ENCODE data around the gene MYL4.
"Not testable (repeated sequence)": the region's sequence is repeated elsewhere in the genome, so short reads cannot be mapped to it uniquely, and the experiment has no call there.

The MYL4 gene

GRCh38 chr17:47223007-47223406 lies 13.9 kb downstream of the MYL4 start:
- DNase-seq, result no peak

- no peak for DNase-seq
Measured at GRCh38 chr17:47223460-47223859, 14.3 kb downstream of the MYL4 start.

- DNase-seq, result not testable (repeated sequence)
Measured at GRCh38 chr17:47224077-47224476, 14.9 kb downstream of the MYL4 start.

GRCh38 chr17:47224966-47225365 lies 15.8 kb downstream of the MYL4 start:
- no peak for DNase-seq

GRCh38 chr17:47225436-47225858 lies 16.3 kb downstream of the MYL4 start:
- DNase-seq, result no peak

- no peak for DNase-seq
Measured at GRCh38 chr17:47225911-47226688, 17.0 kb downstream of the MYL4 start.

- DNase-seq, result no peak
Measured at GRCh38 chr17:47227862-47228261, 18.7 kb downstream of the MYL4 start.

- peak; percentile 68 for DNase-seq
Measured at GRCh38 chr17:47229535-47230443, 20.6 kb downstream of the MYL4 start.

GRCh38 chr17:47230864-47231263 lies 21.7 kb downstream of the MYL4 start:
- DNase-seq, result no peak

- no peak for DNase-seq
Measured at GRCh38 chr17:47231334-47231733, 22.2 kb downstream of the MYL4 start.

- DNase-seq, result no peak
Measured at GRCh38 chr17:47231866-47232265, 22.7 kb downstream of the MYL4 start.

- no peak for DNase-seq
Measured at GRCh38 chr17:47232465-47232864, 23.3 kb downstream of the MYL4 start.

- DNase-seq, result no peak
Measured at GRCh38 chr17:47235506-47235905, 26.4 kb downstream of the MYL4 start.

GRCh38 chr17:47235923-47236322 lies 26.8 kb downstream of the MYL4 start:
- no peak for DNase-seq

GRCh38 chr17:47237841-47238240 lies 28.7 kb downstream of the MYL4 start:
- no peak for DNase-seq

- DNase-seq, result no peak
Measured at GRCh38 chr17:47238321-47239010, 29.3 kb downstream of the MYL4 start.

GRCh38 chr17:47239619-47239966 lies 30.4 kb downstream of the MYL4 start:
- no peak for DNase-seq

GRCh38 chr17:47239967-47240651 lies 31.0 kb downstream of the MYL4 start:
- peak; percentile 30 for DNase-seq

GRCh38 chr17:47240806-47241205 lies 31.7 kb downstream of the MYL4 start:
- no peak for DNase-seq

- DNase-seq, result no peak
Measured at GRCh38 chr17:47242648-47243047, 33.5 kb downstream of the MYL4 start.

GRCh38 chr17:47243737-47244598 lies 34.8 kb downstream of the MYL4 start:
- no peak for DNase-seq

- DNase-seq, result no peak
Measured at GRCh38 chr17:47244697-47245096, 35.5 kb downstream of the MYL4 start.
